ENCODE measurements around the gene FDX2.

The FDX2 gene

GRCh38 chr19:10277795-10278589, 37.8 kb downstream of the FDX2 start:
- Mint-ChIP-seq H3K36me3 (ENCODE audit: low read depth) (no peaks in the 10 kb centered on the region), H3K27ac (no peak overlapping the region), H3K4me1 (peaks cover 6% of the 10 kb centered on the region), H3K27me3 (ENCODE audit: low read depth, poor library complexity) (peaks cover 33% of the 10 kb centered on the region), H3K9me3 (no peaks in the 10 kb centered on the region), H3K4me3 (no peak overlapping the region)
- no peak for TF ChIP-seq CTCF (IDR thresholded peaks at IDR 0.05)
- DNase-seq: no peak

- no peak for DNase-seq
- Mint-ChIP-seq H3K27me3 (ENCODE audit: low read depth, poor library complexity) (peaks cover 59% of the 10 kb centered on the region), H3K36me3 (ENCODE audit: low read depth) (no peaks in the 10 kb centered on the region), H3K27ac (peak overlapping the region; percentile 92), H3K9me3 (no peaks in the 10 kb centered on the region), H3K4me1 (peaks cover under 1% of the 10 kb centered on the region), H3K4me3 (no peak overlapping the region)
- TF ChIP-seq CTCF (IDR thresholded peaks at IDR 0.05): no peak
Measured at GRCh38 chr19:10274589-10274988, 41.2 kb downstream of the FDX2 start.

- DNase-seq: no peak
- H3K9me3 Mint-ChIP-seq: no peaks in the 10 kb centered on the region
- peak overlapping the region; percentile 34 for H3K4me3 Mint-ChIP-seq
- TF ChIP-seq CTCF (IDR thresholded peaks at IDR 0.05): no peak
- H3K4me1 Mint-ChIP-seq: no peaks in the 10 kb centered on the region
- H3K27ac Mint-ChIP-seq: no peak overlapping the region
- H3K27me3 Mint-ChIP-seq (ENCODE audit: low read depth, poor library complexity): peaks cover 72% of the 10 kb centered on the region
- H3K36me3 Mint-ChIP-seq (ENCODE audit: low read depth): no peaks in the 10 kb centered on the region
Measured at GRCh38 chr19:10271543-10272086, 44.2 kb downstream of the FDX2 start.

GRCh38 chr19:10270616-10271394, 45.0 kb downstream of the FDX2 start, which contains the start of gene ICAM1:
Gene ICAM1, plus strand, starts transcription at chr19:10271120. Its CDS starts 40 bp downstream, at chr19:10271160.
- Mint-ChIP-seq H3K27ac (no peak within 1 kb of the TSS), H3K27me3 (ENCODE audit: low read depth, poor library complexity) (peaks cover 77% of the 10 kb centered on the region), H3K36me3 (ENCODE audit: low read depth) (no peaks in the 10 kb centered on the region), H3K9me3 (no peaks in the 10 kb centered on the region), H3K4me3 (peak within 1 kb of the TSS; percentile 34), H3K4me1 (no peaks in the 10 kb centered on the region)
- no peak for TF ChIP-seq CTCF (IDR thresholded peaks at IDR 0.05)
- peak; percentile 61 for DNase-seq

- peak overlapping the region; percentile 28 for H3K4me3 Mint-ChIP-seq
- no peaks in the 10 kb centered on the region for H3K36me3 Mint-ChIP-seq (ENCODE audit: low read depth)
- no peak overlapping the region for H3K27ac Mint-ChIP-seq
- no peak for TF ChIP-seq CTCF (IDR thresholded peaks at IDR 0.05)
- H3K9me3 Mint-ChIP-seq: no peaks in the 10 kb centered on the region
- peaks cover 76% of the 10 kb centered on the region for H3K27me3 Mint-ChIP-seq (ENCODE audit: low read depth, poor library complexity)
- DNase-seq: peak; percentile 20
- no peaks in the 10 kb centered on the region for H3K4me1 Mint-ChIP-seq
Measured at GRCh38 chr19:10270180-10270615, 45.6 kb downstream of the FDX2 start.

All from nephron progenitor cell (in vitro differentiated cells).